HK-2 (cell line): ENCODE results near the gene ANO2.
"Not testable (repeated sequence)": the region's sequence is repeated elsewhere in the genome, so short reads cannot be mapped to it uniquely, and the experiment has no call there.

ENCODE experiments used
- DNase-seq: peaks from one replicate; pipeline ENCODE4 v3.0.0-alpha.2; 2018; ENCODE audit not compliant: unreplicated experiment

The ANO2 gene

DNA sequence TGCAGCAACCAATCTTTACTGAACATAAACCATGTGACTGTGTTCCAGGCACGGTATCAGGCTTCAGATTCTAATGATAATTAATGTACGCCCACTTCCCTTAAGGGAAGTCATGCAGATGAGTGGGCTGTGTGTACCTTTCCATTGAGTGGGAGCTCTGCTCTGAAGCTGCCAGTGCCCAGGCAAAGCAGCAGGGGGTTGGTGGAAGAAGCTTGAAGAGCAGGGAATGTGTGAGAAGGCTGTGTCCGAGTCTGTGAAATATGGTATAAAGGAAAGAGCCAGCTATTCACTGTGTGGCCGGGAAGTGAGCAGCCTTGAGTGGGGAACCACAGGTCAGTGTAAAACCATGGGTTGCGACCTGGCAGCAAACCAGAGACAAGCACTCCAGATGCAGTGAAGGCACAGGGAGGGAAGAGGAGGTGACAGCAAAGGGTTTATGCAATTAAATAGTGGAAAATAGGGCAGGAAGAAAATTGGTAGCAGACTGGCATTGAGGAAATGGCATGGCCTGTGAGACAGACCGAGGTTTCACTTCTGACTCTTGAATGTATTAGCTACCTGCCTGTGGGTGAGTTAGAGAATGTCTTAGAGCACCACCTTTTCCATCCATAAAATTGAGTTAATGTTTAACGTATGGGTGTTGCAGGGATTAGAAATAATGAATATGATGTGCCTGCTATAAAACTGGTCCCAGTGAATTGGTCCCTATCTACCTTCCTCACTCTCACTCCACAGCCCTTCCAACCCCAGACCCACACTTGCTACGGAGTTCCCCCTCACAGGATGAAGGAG is 396.7 kb downstream of the ANO2 start:
- DNase-seq = no peak

DNA sequence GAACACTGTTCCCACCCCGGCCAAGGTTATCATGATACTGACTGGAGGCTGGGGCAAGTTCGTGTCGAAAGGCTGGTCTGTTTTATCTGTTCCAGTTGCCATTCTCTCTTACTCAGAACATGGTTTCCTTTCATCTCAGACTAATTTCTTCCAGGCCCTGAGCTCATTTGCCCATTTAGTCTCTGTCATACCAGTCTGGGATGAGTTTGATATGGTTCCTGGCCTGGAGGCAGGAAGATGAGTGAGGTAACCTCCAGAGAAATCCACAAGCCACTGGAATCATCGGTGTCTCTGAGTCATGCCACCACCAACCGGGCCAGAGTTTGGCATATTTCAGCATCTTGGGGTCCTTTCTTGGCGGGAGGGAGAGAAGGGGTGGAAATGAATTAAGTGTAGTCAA is 398.4 kb downstream of the ANO2 start:
- no peak for DNase-seq

DNA sequence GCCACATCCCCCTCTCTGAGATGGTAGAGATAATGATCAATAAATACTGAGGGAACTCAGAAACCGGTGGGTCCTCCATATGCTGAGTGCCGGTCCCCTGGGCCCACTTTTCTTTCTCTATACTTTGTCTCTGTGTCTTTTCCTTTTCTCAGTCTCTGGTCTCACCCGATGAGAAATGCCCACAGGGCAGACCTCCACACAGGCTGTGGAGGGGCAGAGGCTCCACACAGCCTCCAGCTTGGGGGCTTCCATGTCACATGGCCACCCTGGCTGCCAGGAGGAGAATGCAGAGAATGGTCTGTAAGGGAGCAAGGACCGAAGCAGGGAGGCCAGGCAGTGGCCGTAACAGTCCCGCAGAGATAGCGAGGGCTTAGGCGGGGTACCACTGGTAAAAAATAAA is 407.3 kb downstream of the ANO2 start:
- DNase-seq = no peak

DNA sequence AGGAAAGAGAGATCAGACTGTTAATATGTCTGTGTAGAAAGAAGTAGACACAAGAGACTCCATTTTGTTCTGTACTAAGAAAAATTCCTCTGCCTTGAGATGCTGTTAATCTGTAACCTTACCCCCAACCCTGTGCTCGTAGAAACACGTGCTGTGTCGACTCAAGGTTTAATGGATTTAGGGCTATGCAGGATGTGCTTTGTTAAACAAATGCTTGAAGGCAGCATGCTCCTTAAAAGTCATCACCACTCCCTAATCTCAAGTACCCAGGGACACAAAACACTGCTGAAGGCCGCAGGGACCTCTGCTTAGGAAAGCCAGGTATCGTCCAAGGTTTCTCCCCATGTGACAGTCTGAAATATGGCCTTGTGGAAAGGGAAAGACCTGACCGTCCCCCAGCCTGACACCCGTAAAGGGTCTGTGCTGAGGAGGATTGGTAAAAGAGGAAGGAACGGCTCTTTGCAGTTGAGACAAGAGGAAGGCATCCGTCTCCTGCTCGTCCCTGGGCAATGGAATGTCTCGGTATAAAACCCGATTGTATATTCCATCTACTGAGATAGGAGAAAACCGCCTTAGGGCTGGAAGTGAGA is 407.9 kb downstream of the ANO2 start:
- not testable (repeated sequence) for DNase-seq

DNA sequence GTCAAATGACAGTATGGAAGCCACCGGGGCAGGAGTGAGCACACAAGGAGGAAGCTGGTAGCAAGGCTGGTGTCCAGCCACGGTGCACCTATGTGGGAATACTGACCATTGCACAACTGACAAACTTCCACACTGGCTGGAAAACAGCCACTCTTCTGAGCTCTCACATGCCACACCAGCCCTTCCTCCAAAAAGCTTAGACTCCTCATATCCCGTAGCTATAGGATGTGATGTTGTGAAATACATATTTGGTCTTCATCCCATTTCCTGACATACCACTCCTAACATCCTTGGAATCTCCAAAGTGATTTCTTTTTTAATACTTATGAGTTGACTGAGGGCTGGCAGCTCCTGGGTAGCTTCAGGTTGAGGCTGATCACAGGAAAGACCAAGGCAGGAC is 409.5 kb downstream of the ANO2 start:
- DNase-seq = no peak

DNA sequence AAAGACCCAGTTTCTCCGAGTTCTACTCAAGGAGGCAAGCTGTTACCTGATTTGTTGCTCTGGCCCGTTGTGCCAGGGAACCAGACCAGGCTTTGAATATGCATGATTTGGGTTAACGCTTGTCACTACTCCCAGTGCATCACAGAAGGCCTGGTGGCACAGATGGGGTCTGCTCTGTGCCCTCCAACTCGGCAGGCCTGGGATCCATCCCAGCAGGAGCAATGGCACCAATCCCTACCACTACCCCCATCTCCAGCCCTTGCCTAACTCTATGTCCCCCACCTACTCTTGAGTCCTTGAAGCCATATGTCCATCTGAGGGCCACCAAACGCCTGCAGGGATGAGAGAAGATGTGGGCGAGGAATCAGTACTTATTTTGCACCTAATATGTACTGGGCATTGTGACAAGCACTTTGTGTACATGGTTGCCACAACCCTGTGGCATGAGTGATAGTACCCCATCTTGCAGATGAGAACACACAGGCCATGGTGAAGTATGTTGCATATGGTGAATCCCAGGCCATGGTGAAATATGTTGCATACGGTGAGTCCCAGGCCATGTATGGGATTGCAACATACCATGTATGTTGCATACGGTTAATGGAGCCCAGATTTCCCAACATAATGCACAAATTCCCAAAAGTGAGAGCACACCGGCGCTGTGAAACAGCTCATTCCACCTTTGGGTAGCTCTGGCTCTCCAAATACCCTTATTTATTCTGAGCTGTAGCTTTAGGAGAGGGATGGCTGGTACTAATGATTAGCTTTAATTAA is 410.4 kb downstream of the ANO2 start:
- DNase-seq = no peak

DNA sequence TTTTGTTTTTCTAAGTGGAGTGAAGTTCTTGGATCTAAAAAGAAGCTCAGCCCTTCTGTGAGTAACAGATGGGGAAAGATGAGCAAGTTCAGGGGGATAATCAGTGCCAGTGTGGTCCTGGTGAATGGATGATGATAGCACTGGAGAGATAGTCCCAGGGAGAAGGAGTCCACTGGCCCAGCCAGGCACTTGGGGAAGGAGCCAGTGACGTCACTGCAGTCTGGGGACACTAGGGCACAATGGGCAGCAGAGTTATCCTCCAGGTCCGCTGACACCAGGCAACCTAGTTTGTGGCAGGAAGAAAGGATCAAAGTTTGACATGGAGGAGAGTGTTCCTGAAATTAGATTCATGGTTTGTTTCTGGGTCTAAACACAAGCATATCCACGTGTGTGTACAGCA is 411.7 kb downstream of the ANO2 start:
- DNase-seq = no peak

DNA sequence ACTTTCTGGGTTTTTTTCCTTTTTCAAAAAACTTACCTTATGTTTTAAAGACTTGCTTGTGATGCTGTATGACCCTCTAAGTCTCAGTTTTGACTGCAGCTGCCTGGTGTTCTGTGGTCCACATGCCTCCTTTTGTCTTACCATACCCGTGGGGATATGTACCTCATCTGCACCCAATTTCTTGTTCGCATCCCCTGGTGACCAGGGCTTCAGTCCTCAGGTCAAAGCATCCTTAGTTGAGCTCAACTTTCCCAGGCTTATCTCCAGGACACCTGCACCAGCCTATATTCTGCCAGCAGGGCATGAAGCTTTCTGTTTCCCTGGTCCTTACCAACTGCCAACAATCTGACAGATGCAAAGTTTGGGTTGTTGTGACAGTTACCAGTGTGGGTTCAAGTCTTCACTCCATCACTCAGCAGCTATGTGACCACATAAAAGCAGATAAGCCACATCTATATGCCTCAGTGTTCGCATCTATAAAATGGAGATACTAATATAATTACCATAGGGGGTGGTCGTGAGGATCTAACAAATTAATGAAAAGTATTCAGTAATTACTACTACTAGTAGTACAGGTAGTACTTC is 419.2 kb downstream of the ANO2 start:
- no peak for DNase-seq

DNA sequence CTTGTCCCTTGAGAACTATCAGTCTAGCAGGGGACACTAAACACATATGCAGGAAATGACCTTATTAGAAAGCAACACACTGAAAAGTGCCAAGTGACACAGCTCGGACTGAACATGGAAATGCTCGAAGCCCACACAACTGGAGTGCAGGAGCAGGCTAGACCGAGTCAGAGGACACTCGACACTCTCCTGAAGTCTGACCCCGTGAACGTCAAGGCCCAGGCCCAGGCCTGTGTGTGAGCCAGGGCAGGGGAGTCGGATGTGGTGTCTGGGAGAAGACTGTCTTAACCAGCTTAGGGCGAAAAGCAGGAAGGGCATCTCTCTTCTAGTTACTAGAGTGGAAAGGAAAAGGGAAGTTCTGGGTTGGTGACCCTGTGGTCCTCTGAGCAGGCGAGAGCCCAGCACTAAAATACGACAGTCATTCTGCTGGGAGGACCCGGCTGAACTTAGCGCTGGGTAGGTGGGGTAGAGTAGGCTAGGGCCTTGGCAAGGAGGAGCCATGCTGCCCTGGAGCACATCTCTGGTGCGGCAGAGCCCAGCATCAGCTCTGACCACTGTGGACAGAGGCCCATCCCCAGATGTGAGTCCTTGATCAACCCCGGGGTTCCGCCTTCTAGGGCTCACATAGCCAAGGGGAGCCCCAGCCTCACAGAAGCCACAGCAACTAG is 420.2 kb downstream of the ANO2 start:
- no peak for DNase-seq

DNA sequence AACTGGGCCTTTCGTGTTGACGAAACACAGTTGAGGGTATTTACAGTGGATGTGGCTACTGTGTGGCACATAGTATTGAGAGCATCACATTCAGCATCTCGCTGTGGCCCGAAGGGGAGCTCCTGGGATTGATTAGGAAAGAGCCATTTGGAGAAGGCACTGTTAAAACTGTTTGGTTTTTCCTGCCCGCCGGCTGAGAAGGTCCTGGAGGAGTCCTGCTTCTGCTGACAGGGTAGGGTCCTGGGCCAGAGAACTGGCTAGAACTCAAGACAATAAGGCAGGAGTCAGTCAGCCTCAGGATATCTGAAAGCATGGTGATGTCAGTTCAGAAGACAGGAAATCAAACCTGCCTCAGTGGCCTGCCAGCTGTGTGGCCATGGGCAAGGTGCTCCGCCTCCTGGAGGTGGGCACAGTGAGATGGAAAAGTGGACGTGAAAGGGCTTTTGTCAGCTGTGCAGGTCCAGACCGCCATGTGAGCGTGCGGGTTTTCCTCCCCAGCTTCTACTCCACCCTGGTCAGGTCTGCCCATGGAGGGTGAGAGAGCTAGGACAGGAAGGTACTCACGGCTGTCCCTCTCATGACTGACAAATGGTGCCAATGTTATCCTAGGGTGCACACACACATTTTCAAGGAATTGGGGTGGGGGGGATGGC is 420.8 kb downstream of the ANO2 start:
- no peak for DNase-seq

DNA sequence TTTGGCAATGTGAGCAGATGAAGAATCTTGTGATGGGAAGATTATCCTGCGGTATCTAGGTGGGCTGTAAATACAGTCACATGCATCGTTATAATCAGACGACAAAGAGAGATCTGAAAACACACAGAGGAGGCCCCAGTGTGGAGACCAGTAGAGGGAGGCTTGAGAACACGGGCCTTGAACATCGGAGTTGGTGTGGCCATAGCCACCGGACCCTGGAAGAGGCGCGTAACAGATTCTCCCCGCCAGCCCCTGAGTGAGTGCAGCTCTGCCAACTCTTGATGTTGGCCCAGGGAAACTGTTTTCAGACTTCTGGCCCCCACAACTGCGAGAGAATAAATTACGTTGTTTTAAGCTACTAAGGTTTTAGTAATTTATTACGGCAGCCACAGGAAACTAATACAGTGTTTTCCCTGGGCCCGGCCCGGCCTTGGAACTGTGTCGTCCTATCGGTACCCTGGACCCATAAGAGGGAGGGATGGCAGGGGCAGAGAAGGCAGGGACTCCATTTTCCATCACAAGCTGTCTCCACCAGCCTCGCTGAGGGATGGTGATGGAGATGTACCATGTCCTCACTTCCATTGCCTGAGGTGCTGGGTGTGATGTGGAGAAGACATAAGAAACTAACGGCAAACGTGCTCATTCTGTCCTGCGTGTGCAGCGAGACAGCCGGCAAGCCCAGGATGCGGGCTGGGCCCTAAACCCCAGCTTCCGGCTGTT is 421.5 kb downstream of the ANO2 start:
- DNase-seq = no peak

DNA sequence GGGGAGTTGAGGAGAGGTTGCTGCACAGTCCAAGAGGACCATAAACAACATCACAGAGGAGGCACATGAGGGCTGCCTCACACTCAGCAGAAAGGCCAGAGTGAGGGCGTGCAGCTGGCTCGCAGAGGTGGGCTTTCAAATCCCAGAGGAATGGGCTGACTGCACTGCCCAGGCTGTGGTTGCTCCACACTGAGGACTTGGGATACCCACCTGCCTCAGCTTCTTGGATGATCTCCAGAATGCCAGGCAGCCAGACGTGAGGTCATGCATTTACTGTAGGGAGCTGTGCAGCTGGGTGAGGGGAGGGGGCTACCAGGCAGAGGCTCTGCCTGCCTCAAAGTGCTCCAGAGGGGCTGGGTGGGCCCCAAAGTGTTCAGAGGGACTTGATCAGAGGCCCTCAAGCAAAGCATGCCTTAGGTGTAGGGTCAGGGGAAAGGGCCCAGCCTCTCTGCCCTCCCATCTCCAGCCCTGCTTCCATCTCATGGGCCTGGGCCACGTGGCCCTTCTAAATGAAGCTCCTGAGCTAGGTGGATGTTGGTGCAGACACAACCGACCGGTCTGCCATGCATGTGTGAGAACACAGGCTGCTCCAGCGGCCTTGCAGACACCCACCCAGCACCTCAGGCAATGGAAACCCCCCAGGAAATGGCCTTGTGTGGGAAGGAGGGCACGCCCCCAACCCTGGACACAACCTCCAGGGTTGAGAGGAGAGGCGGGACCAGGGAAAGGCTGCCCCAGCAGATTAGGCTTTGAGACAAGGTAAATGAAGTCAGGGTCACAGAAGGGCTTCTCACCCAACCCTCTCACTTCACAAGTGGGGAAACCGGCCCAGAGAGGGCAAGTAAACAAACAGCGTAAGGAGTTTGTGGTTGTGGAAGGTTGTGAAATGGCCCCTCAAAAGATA is 422.4 kb downstream of the ANO2 start:
- DNase-seq = no peak

DNA sequence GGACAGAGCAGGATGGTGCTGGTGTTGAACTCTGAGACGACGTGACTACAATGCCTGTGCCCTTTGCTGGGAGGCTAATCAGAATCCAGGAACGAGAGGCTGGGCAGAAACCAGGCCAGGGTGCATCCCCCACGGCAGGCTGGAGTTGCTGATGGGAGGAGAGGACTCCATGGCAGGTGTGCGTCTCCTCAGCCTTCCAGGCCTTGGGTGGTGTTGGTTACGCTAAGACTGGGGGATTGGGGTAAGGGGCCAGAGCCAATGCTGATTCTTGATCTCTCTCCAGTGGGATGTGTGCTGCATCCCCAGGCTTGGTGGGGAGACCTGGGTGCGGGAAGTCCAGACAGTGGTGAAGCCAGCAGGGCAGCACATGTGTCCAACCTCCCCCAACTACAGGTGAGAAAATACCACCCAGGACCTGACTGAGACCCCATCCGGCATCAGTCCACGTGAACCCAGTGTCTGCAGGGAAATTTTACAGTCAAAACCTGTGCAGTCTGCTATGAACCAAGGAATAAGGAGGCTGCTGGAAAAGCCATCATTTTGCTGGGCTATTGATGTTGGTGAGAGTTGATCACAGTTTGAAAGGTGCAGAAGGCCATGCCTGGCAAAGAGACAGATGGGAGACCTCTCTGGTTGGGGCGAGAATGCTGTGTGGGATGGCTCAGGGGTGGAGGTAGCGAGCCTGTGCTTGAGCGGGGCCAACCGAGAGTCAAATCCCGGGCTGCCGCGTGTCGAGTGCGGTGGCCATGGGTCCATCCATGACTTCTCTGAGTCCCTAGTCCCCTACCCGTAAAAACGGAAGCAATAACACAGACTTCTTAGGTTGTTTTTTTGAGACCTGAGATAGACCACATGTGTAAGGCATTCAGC is 423.4 kb downstream of the ANO2 start:
- DNase-seq = no peak

DNA sequence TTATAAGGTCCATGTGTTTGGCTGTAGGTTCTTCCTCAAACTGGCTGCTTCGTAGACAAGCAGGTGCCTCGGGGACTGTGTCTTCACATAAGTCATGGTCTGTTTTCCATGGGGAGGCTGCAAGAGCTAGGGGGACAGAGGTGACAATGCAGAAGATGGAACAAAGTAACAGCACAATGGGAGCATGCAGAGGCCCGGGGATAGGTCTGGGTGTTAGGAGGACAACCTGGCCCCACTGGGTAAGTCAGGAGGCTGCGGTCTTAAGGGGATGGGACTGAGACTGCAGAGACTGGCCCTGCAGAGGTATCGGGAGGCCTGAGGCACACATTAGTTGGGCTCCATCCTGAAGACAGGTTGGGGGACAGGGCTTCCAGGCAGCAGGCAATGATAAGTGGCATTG is 424.2 kb downstream of the ANO2 start:
- no peak for DNase-seq

DNA sequence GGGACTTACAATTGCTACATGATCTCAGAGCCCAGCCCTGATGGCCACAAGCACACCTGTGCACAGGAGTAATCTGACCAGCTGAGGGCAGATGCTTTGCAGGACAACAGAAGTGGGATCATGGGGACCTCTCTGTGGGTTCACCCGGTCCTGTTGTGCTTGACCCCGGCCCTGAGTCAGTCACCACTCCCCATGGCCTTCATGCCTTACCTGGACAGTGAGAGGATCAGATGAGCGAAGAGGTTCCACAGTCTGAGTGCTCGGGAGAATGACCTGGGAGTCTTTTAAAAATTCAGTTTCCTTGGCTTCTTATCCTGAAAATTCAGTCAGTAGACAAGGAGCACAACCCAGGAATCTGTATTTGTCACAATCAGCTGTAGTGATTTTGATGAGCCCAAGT is 425.0 kb downstream of the ANO2 start:
- no peak for DNase-seq

DNA sequence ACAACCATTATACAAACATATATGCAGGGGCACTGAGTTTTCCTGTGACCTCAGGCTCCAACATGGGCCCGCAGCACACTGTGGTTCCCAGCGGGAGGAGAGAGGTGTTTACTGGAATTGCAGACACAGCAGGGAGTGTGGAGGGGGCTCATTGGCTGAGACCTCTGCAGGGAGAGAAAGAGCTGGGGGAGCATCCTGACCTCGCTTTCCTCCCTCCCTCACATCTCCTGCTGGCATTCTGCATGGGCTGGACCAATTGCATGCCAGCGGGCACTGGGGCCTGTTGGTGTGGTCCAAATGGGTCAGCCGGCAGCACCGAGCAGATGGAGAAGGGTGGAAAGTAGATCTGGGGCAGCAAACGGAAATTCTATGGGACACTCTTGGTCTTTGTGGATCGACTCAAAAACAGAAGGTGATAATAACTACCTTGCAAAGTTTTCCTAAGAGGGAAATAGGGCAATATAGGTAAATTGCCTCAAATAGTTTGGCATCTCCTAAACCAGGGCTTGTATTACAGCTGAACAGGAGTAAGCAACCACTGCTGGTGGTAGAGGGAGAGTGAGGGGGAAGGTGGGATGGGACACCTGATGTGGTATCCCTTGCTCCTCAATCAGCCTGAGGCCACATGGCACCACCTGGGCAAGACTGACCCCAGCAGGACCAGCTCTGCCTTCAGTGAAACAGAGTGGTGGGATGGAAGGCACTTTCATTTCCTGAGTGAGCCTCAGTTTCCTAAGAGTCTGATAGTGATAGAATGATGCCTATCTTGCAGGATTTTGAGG is 426.3 kb downstream of the ANO2 start:
- DNase-seq = no peak

DNA sequence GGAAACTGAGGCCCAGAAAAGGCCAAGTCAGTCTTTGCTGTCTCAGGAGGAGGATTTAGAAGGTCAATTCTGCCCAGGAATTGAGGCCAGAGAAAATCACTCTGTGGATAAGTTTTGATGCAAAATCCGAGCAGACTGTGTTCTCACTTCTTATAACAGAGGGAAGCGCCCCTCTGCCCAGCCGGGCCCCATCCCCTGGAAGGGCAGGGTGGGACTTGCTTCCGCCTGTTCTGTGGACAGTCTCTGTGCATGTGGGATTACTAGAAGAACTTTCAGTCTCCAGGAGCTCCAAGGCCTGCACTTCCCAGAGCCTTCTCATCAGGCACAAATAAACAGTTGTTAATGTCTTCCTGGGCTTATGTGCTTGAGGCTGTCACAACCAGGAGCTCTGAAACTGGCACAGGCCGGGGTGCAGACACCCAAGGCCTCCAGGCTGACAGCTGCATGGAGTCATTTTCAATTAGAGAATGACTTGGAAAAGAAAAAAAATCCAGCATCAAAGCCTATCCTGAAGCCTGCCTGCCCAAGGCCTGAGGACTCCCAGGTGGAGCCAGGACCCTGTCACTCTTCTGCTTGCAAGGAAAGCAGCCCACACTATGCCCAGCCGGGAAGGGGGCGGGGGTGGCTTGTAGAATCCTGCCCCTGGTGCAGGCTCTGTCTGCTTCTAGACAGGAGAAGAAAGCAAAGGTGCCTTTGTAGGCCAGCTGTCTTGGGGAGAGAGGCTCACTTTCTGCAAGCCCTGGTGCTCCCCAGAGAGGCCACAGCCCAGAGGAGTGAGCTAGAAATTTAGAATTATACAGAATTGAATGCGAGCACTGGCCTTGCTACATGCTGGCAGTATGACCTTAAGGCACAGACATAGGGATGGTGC is 428.5 kb downstream of the ANO2 start:
- DNase-seq = no peak
